ACHN (cell line): Measurements from ENCODE around the gene CCNQ.
A peak's percentile ranks its signal among the peaks of the same experiment; 100 is the strongest.

Experiments
- DNase-seq: peaks from one replicate; pipeline ENCODE4 v3.0.0-alpha.2; 2015
- in situ Hi-C: cut with HindIII; loops from 2 replicates; pipeline ENCODE4 v1.10.0; 2017; ENCODE audit warnings: low sequenced_read_pairs, low pct_ligation_motif_present, low pct_unique_long_range_greater_than_20kb

Gene CCNQ

GRCh38 chrX:153626025-153626633 is 27.2 kb upstream of the CCNQ start:
- no peak for DNase-seq
- in situ Hi-C loops = no loop called here

GRCh38 chrX:153625271-153626024 is 26.5 kb upstream of the CCNQ start:
- DNase-seq = no peak
- in situ Hi-C loops = no loop called here

- in situ Hi-C loops = no loop called here
- no peak for DNase-seq
Observed at GRCh38 chrX:153624196-153625091, 25.5 kb upstream of the CCNQ start.

- in situ Hi-C loops = no loop called here
- DNase-seq = no peak
Observed at GRCh38 chrX:153623310-153624029, 24.5 kb upstream of the CCNQ start.

- in situ Hi-C loops = no loop called here
Observed at GRCh38 chrX:153622661-153623309, 23.8 kb upstream of the CCNQ start.

GRCh38 chrX:153621949-153622598 is 23.1 kb upstream of the CCNQ start:
- no peak for DNase-seq
- in situ Hi-C loops = no loop called here

More at GRCh38 chrX:153622661-153623309, 23.8 kb upstream of the CCNQ start:
- DNase-seq = no peak

- no peak for DNase-seq
- in situ Hi-C loops = no loop called here
Observed at GRCh38 chrX:153620576-153620975, 21.6 kb upstream of the CCNQ start.

GRCh38 chrX:153614818-153615217 is 15.9 kb upstream of the CCNQ start:
- in situ Hi-C loops = no loop called here
- DNase-seq = no peak

- DNase-seq = no peak
- in situ Hi-C loops = no loop called here
Observed at GRCh38 chrX:153612413-153612812, 13.5 kb upstream of the CCNQ start.

GRCh38 chrX:153611298-153612095 is 12.6 kb upstream of the CCNQ start:
- no peak for DNase-seq
- in situ Hi-C loops = no loop called here

- in situ Hi-C loops = no loop called here
Observed at GRCh38 chrX:153610836-153611213, 11.9 kb upstream of the CCNQ start.

GRCh38 chrX:153609917-153610835 is 11.2 kb upstream of the CCNQ start:
- in situ Hi-C loops = no loop called here
- peak; percentile 43 for DNase-seq

More at GRCh38 chrX:153610836-153611213, 11.9 kb upstream of the CCNQ start:
- no peak for DNase-seq

- in situ Hi-C loops = no loop called here
- no peak for DNase-seq
Observed at GRCh38 chrX:153608806-153609205, 9.9 kb upstream of the CCNQ start.

GRCh38 chrX:153608376-153608775 is 9.4 kb upstream of the CCNQ start:
- in situ Hi-C loops = no loop called here
- DNase-seq = no peak

- no peak for DNase-seq
- in situ Hi-C loops = no loop called here
Observed at GRCh38 chrX:153606503-153606902, 7.6 kb upstream of the CCNQ start.
